WTC11 (cell line): ENCODE measurements around the gene CARMIL1. TPM values are rescaled to one million over a fixed set of nuclear protein-coding genes. Genes with fewer than 3 reads are reported as not detected.

ENCODE experiments used
- ATAC-seq: fragments of 200-7000 bp; cut with Tn5 transposase; 2 replicates; pipeline ENCODE4 v1.10.0; 2021; ENCODE audit warnings: mild to moderate bottlenecking, moderate library complexity
- CTCF ChIA-PET: fragments of 300-600 bp; sonication (Branson Sonifier 250); formaldehyde crosslinking; loops from one replicate; lab custom pipeline; 2021; ENCODE audit warnings: antibody characterized with exemption; lab: Charles Lee
- POLR2A ChIA-PET: fragments of 350-600 bp; sonication (Branson Sonifier 250); formaldehyde crosslinking; loops from one replicate; lab custom pipeline; 2021; ENCODE audit warnings: antibody characterized with exemption; lab: Charles Lee
- DNase-seq: peaks from one replicate; pipeline ENCODE4 v3.0.0; 2021; ENCODE audit warnings: low spot score
- H3K27ac Mint-ChIP-seq: 2 replicates; pipeline ENCODE4 v1.8.0; 2021; ENCODE audit warnings: mixed read lengths
- H3K27me3 Mint-ChIP-seq: 2 replicates; pipeline ENCODE4 v1.8.0; 2021; ENCODE audit warnings: low read depth, mild to moderate bottlenecking, moderate library complexity, mixed read lengths
- H3K36me3 Mint-ChIP-seq: 2 replicates; pipeline ENCODE4 v1.8.0; 2021; ENCODE audit warnings: mixed read lengths
- H3K4me1 Mint-ChIP-seq: 2 replicates; pipeline ENCODE4 v1.8.0; 2022; ENCODE audit warnings: mixed read lengths
- H3K4me3 Mint-ChIP-seq: 2 replicates; pipeline ENCODE4 v1.8.0; 2021; ENCODE audit warnings: mild to moderate bottlenecking, moderate library complexity, mixed read lengths
- H3K9me3 Mint-ChIP-seq: 2 replicates; pipeline ENCODE4 v1.8.0; 2021; ENCODE audit warnings: mixed read lengths
- ARID4B ChIP-seq: sonication (generic); formaldehyde crosslinking; IDR thresholded peaks from 2 replicates; pipeline ENCODE4 v1.8.0; 2023; ENCODE audit warnings: missing genetic modification reagents, mild to moderate bottlenecking, borderline replicate concordance
- ATF3 ChIP-seq: sonication (generic); formaldehyde crosslinking; conservative IDR thresholded peaks from 2 replicates; pipeline ENCODE4 v1.8.1; 2022; ENCODE audit warnings: mild to moderate bottlenecking, missing genetic modification reagents
- CBFB ChIP-seq: sonication (generic); formaldehyde crosslinking; IDR thresholded peaks from 2 replicates; pipeline ENCODE4 v1.8.1; 2022; ENCODE audit warnings: mild to moderate bottlenecking, low read depth, missing genetic modification reagents
- E2F5 ChIP-seq: sonication (generic); formaldehyde crosslinking; IDR thresholded peaks from 2 replicates; pipeline ENCODE4 v1.8.1; 2022; ENCODE audit warnings: mild to moderate bottlenecking, moderate library complexity, missing genetic modification reagents
- EMX1 ChIP-seq: fragments of 250-450 bp; sonication (Bioruptor Pico); IDR thresholded peaks from 2 replicates; pipeline ENCODE4 v1.8.0; 2021; ENCODE audit warnings: mild to moderate bottlenecking
- ESRRA ChIP-seq: sonication (generic); formaldehyde crosslinking; IDR thresholded peaks from 2 replicates; pipeline ENCODE4 v1.8.1; 2022; ENCODE audit warnings: mild to moderate bottlenecking, missing genetic modification reagents, borderline replicate concordance
- FOXP1 ChIP-seq: sonication (generic); formaldehyde crosslinking; IDR thresholded peaks from 2 replicates; pipeline ENCODE4 v1.8.0; 2022; ENCODE audit warnings: missing genetic modification reagents, mild to moderate bottlenecking, moderate library complexity, borderline replicate concordance
- FOXP4 ChIP-seq: sonication (generic); formaldehyde crosslinking; IDR thresholded peaks from 2 replicates; pipeline ENCODE4 v1.8.0; 2022; ENCODE audit warnings: mild to moderate bottlenecking, missing genetic modification reagents
- GABPB1 ChIP-seq: sonication (generic); formaldehyde crosslinking; IDR thresholded peaks from 2 replicates; pipeline ENCODE4 v1.8.1; 2023; ENCODE audit warnings: mild to moderate bottlenecking, missing genetic modification reagents
- JUN ChIP-seq: sonication (generic); formaldehyde crosslinking; IDR thresholded peaks from 2 replicates; pipeline ENCODE4 v1.8.0; 2023; ENCODE audit warnings: mild to moderate bottlenecking, missing genetic modification reagents
- KAT7 ChIP-seq: sonication (generic); formaldehyde crosslinking; IDR thresholded peaks from 2 replicates; pipeline ENCODE4 v1.8.1; 2023; ENCODE audit warnings: missing genetic modification reagents, mild to moderate bottlenecking, borderline replicate concordance
- MAX ChIP-seq: sonication (generic); formaldehyde crosslinking; IDR thresholded peaks from 2 replicates; pipeline ENCODE4 v1.8.0; 2022; ENCODE audit warnings: mild to moderate bottlenecking, missing genetic modification reagents
- MXD4 ChIP-seq: fragments of 250-450 bp; sonication (Bioruptor Pico); IDR thresholded peaks from 2 replicates; pipeline ENCODE4 v1.8.0; 2021; ENCODE audit warnings: mild to moderate bottlenecking, moderate library complexity, borderline replicate concordance
- RELA ChIP-seq: sonication (generic); formaldehyde crosslinking; IDR thresholded peaks from 2 replicates; pipeline ENCODE4 v1.8.1; 2022; ENCODE audit warnings: missing genetic modification reagents, mild to moderate bottlenecking, borderline replicate concordance
- STAT6 ChIP-seq: sonication (generic); formaldehyde crosslinking; conservative IDR thresholded peaks from 2 replicates; pipeline ENCODE4 v1.8.1; 2023; ENCODE audit warnings: mild to moderate bottlenecking, low read depth, missing genetic modification reagents, moderate library complexity
- TP53 ChIP-seq: sonication (generic); formaldehyde crosslinking; IDR thresholded peaks from 2 replicates; pipeline ENCODE4 v1.8.1; 2023; ENCODE audit warnings: mild to moderate bottlenecking, missing genetic modification reagents
- ZNF219 ChIP-seq: sonication (generic); formaldehyde crosslinking; IDR thresholded peaks from 2 replicates; pipeline ENCODE4 v1.8.0; 2023; ENCODE audit warnings: missing genetic modification reagents, mild to moderate bottlenecking, borderline replicate concordance
- ZNF396 ChIP-seq: fragments of 250-450 bp; sonication (Bioruptor Pico); IDR thresholded peaks from 2 replicates; pipeline ENCODE4 v1.8.0; 2021; ENCODE audit warnings: mild to moderate bottlenecking, moderate library complexity, borderline replicate concordance
- total RNA-seq: library from RNA; stranded (reverse); gene quantifications from 3 replicates; pipeline ENCODE4 v1.2.3, GENCODE V29; 2021

CARMIL1 gene
- total RNA-seq, 1 experiment from 2014 or later = 36.2 TPM

GRCh38 chr6:25659633-25660368, 380.6 kb downstream of the CARMIL1 start:
- Mint-ChIP-seq H3K9me3 (no peaks in the 10 kb centered on the region), H3K27ac (no peak overlapping the region), H3K4me3 (no peak overlapping the region), H3K36me3 (no peaks in the 10 kb centered on the region), H3K27me3 (peaks cover 1% of the 10 kb centered on the region), H3K4me1 (no peaks in the 10 kb centered on the region)
- DNase-seq = no peak
- no peak for ATAC-seq
- TF ChIP-seq TP53 (CRISPR knock-in tag) = no peak
- TF ChIP-seq FOXP4 (CRISPR knock-in tag) = no peak
- TF ChIP-seq MXD4 (CRISPR knock-in tag) = no peak
- no peak for TF ChIP-seq MAX (CRISPR knock-in tag)
- TF ChIP-seq ZNF219 (CRISPR knock-in tag) = no peak
- no peak for TF ChIP-seq ZNF396 (CRISPR knock-in tag)
- CTCF ChIA-PET = interaction anchor here (1.2 kb wide), 1 partner anchor 11 kb away, joined by 3 read pairs; no protein-coding TSS in a partner anchor
- POLR2A ChIA-PET = no interaction called here

- Mint-ChIP-seq H3K9me3 (no peaks in the 10 kb centered on the region), H3K4me1 (no peaks in the 10 kb centered on the region), H3K4me3 (no peak overlapping the region), H3K36me3 (no peaks in the 10 kb centered on the region), H3K27me3 (no peaks in the 10 kb centered on the region; the same call in 1 of the 2 replicates), H3K27ac (no peak overlapping the region)
- TF ChIP-seq GABPB1 (CRISPR knock-in tag) (peak; percentile 59), ARID4B (CRISPR knock-in tag) (no peak)
- DNase-seq (no peak), ATAC-seq (no peak)
- ChIA-PET POLR2A (no interaction called here), CTCF (interaction anchor here (1.2 kb wide), 1 partner anchor 11 kb away, joined by 3 read pairs; no protein-coding TSS in a partner anchor)
These were observed 381.3 kb downstream of the CARMIL1 start for GRCh38 chr6:25660512-25660911.

- TF ChIP-seq KAT7 (CRISPR knock-in tag) = no peak
- no peak for TF ChIP-seq CBFB (CRISPR knock-in tag)
- TF ChIP-seq ESRRA = no peak
- TF ChIP-seq ATF3 = no peak
- TF ChIP-seq FOXP1 (CRISPR knock-in tag) = no peak
- no peak for TF ChIP-seq STAT6 (CRISPR knock-in tag)
- no peak for TF ChIP-seq RELA (CRISPR knock-in tag)
- no peak for TF ChIP-seq EMX1 (CRISPR knock-in tag)
- TF ChIP-seq E2F5 (CRISPR knock-in tag) = no peak
- TF ChIP-seq JUN (CRISPR knock-in tag) = no peak
- H3K27me3 Mint-ChIP-seq = no peaks in the 10 kb centered on the region; the same call in 1 of the 2 replicates
- H3K9me3 Mint-ChIP-seq = no peaks in the 10 kb centered on the region
- H3K36me3 Mint-ChIP-seq = no peaks in the 10 kb centered on the region
- ATAC-seq = no peak
- CTCF ChIA-PET = no interaction called here
- POLR2A ChIA-PET = no interaction called here
- H3K27ac Mint-ChIP-seq = no peak overlapping the region
- no peak overlapping the region for H3K4me3 Mint-ChIP-seq
- no peak for DNase-seq
- H3K4me1 Mint-ChIP-seq = no peaks in the 10 kb centered on the region
These were observed 382.1 kb downstream of the CARMIL1 start for GRCh38 chr6:25661129-25661779.
